Left lung (tissue), 10 donors: Measurements from ENCODE around the gene LRRC52. TPM values are rescaled to one million over a fixed set of nuclear protein-coding genes. Genes with fewer than 3 reads are reported as not detected.

Experiments used
- ATAC-seq: fragments of 200-7000 bp; cut with Tn5 transposase; one replicate; pipeline ENCODE4 v1.9.1; 2020; ENCODE audit warnings: moderate library complexity
- DNase-seq, 4 donors: peaks; one replicate each; pipeline ENCODE4 v3.0.0-alpha.2; 2013 to 2020
- H3K27ac ChIP-seq, 2 donors: fragments of 200-600 bp; sonication (generic) in 1 of 2; one replicate each; pipeline versions ENCODE4 v1.5.0 to v1.8.0; 2020 to 2021
- H3K27me3 ChIP-seq, 2 donors: fragments of 200-600 bp; sonication (generic) in 1 of 2; one replicate each; pipeline versions ENCODE4 v1.5.0 to v1.8.0; 2020 to 2021
- H3K36me3 ChIP-seq, 2 donors: fragments of 200-600 bp; sonication (generic) in 1 of 2; one replicate each; pipeline versions ENCODE4 v1.5.0 to v1.8.0; 2020 to 2021
- H3K4me1 ChIP-seq, 2 donors: fragments of 200-600 bp; one replicate each; pipeline ENCODE4 v1.8.0; 2021
- H3K4me3 ChIP-seq, 2 donors: fragments of 200-600 bp; sonication (generic) in 1 of 2; one replicate each; pipeline versions ENCODE4 v1.5.0 to v1.8.0; 2020 to 2021; ENCODE audit warnings: mild to moderate bottlenecking in 1 of 2
- H3K9me3 ChIP-seq, 2 donors: fragments of 200-600 bp; sonication (generic) in 1 of 2; one replicate each; pipeline versions ENCODE4 v1.5.0 to v1.8.0; 2020 to 2021
- intact Hi-C, 2 donors: fragments of 100-400 bp; cut with DNase I; formaldehyde crosslinking; loops; one replicate each; pipeline versions ENCODE4 v1.11.2 to v1.14.2; 2022
- polyA plus RNA-seq, 6 donors: library from polyadenylated mRNA; unstranded; fragments of 120-200 nt; gene quantifications; one replicate each; pipeline ENCODE4 v1.2.1, GENCODE V29; 2013; ENCODE audit not compliant: insufficient read length in 6 of 6
- total RNA-seq, 2 donors: library from RNA; stranded (reverse); fragmentation: NEBNext Ultra II Directional; extraction: Animal tissue kit (Norgen Biotek cat#: 25700); gene quantifications; one replicate each; pipeline ENCODE4 v1.2.1, GENCODE V29; 2021
- TF ChIP-seq, protein P1 (sequence below), 2 donors: fragments of 200-600 bp; sonication (generic) in 1 of 2; IDR thresholded peaks; one replicate each; pipeline versions ENCODE4 v1.5.0 to v1.8.0; 2021; ENCODE audit warnings: antibody characterized with exemption in 2 of 2
- donor health status: DM: no; HTN: yes; CAD: no.
- donor health status: DM: no; HTN: no; CAD: no.

LRRC52 gene
- total and polyA plus RNA-seq, 8 donors, result not detected

DNA sequence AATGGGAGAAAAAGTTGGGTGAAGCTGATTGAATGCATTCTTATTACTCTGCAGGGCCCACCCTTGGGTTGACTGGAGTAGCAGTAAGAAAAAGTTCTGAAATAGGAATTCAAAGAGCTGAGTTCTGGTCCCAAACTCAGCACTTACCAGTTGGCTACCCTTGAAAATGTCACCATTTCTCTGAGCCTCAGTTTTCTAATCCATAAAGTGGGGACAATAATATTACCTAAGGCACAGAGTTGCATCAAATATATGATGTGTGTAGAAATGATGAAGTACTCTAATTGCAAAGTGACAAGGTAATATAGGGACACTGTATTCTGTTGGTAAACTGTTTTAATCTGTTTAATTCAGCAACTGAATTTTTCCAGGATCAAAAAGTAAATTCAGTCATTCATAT is 1.2 kb downstream of the LRRC52 start:
- Histone ChIP-seq H3K36me3 (no peaks in the 10 kb centered on the region), H3K27ac (no peak overlapping the region), H3K4me3 (no peak overlapping the region), H3K27me3 (peaks cover 0 to 7% of the 10 kb centered on the region in 2 donors), H3K4me1 (peaks cover 6 to 13% of the 10 kb centered on the region in 2 donors), H3K9me3 (no peaks in the 10 kb centered on the region)
- intact Hi-C loops, result no loop called here
- TF ChIP-seq, protein P1, sequence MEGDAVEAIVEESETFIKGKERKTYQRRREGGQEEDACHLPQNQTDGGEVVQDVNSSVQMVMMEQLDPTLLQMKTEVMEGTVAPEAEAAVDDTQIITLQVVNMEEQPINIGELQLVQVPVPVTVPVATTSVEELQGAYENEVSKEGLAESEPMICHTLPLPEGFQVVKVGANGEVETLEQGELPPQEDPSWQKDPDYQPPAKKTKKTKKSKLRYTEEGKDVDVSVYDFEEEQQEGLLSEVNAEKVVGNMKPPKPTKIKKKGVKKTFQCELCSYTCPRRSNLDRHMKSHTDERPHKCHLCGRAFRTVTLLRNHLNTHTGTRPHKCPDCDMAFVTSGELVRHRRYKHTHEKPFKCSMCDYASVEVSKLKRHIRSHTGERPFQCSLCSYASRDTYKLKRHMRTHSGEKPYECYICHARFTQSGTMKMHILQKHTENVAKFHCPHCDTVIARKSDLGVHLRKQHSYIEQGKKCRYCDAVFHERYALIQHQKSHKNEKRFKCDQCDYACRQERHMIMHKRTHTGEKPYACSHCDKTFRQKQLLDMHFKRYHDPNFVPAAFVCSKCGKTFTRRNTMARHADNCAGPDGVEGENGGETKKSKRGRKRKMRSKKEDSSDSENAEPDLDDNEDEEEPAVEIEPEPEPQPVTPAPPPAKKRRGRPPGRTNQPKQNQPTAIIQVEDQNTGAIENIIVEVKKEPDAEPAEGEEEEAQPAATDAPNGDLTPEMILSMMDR (IDR thresholded peaks at IDR 0.05), result no peak
- ATAC-seq, result no peak
- no peak for DNase-seq

DNA sequence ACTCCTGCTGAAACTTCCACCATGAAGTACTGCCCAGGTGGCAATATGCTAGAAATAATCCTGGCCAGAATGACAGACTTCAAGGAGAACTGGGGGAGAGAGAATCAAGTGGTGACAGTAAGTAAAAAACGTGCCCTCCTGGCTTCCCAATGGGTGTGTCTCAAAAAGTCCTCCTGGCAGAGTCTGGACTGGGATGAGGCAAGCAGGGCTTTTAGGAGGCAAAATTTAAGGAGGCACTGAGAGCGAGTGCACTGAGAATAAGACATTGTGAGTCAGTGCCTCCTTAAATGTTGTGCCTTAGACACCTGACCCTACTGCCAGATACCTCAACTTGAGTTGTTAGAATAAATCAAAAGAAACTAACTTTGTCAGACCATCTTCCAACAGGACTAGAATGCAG is 2.2 kb downstream of the LRRC52 start:
- DNase-seq (no peak), ATAC-seq (no peak)
- intact Hi-C loops, result no loop called here
- H3K4me3 ChIP-seq, result no peak overlapping the region
- H3K36me3 ChIP-seq, result no peaks in the 10 kb centered on the region
- H3K27ac ChIP-seq, result no peak overlapping the region
- H3K4me1 ChIP-seq, result peaks cover 6 to 13% of the 10 kb centered on the region in 2 donors
- H3K27me3 ChIP-seq, result peaks cover 0 to 7% of the 10 kb centered on the region in 2 donors
- TF ChIP-seq, protein P1 (IDR thresholded peaks at IDR 0.05), result no peak
- no peaks in the 10 kb centered on the region for H3K9me3 ChIP-seq

DNA sequence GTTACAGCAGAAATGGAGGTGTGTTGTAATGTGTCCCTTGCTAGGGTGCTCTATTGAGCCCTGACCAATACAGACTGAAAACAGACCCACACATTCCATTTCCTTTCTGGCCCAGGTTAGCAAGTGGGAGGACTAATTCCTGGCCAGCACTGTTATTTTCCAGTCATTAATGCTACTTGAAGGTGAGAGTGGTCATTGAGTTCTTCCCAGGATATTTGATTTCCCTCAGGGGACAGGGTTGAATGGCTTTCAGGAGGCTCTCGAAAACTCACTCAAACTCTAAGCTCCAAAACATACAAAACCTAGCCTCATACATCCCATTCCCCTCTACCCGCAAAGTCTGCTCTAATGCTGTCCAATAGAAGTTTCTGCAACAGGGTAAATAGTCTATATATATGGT is 6.2 kb downstream of the LRRC52 start:
- intact Hi-C loops, result no loop called here
- DNase-seq, result peak in 1 of 4 donors; percentile 34
- Histone ChIP-seq H3K27me3 (no peaks in the 10 kb centered on the region), H3K36me3 (no peaks in the 10 kb centered on the region), H3K4me1 (peaks cover 0 to 3% of the 10 kb centered on the region in 2 donors), H3K27ac (no peak overlapping the region), H3K4me3 (no peak overlapping the region), H3K9me3 (no peaks in the 10 kb centered on the region)
- peak; percentile 93 for ATAC-seq
- TF ChIP-seq, protein P1 (IDR thresholded peaks at IDR 0.05), result no peak

DNA sequence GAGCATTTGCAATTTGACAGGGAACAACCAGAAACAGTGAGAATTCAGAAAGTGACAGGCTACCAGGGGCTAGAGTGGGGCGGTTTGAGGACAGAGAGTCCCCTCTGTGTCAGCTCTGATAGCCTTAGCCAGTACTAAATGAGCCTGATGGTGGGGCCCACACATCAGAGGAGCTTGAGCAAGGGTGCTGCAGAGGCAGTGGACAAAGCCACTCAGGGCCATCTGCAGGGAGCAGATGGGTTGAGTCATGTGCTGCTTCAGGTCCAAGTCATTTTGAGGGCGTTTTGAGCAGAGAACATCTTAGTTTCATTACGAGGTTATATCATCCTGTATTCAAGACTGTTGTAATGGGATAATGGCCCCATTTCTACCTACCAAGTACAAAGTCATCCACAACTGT is 7.7 kb downstream of the LRRC52 start:
- intact Hi-C loops, result no loop called here
- no peak for DNase-seq
- H3K4me3 ChIP-seq, result no peak overlapping the region

DNA sequence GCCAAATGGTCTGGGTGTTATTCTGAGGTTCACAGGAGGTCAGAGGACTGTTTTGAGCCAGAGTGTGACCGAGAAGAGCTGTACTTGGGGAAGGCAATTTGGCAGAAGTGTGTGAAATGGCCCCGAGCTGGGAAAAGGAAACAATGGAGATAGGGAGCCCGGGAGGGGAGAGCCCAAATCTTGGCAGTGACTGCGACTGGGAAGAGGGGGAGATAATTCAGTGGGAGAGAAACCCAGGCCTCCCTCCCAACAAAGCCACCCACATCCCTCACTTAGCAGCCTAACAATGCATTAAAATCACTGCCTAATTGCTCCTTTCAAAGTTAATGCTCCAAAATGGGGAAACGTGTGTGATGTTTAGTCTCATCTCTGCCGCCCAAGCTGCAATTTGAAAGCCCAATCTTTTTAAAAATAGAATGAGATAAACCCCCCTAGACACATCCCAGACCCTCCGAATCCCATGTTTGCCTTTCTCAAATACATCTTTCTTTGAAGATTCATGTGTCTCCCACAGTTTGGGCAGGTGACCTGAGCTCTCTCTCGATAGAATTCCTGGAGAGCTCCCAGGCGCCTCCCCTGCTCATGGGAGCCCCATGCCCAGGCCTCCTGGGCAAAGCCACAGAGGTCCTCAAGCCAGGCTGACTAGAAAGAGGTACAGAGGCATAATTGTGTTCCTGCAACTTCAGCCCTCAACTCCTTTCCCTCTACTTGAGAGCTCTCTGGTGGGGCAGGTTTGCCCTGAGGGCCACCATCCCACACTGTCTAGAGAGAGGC is 17.3 kb downstream of the LRRC52 start:
- Histone ChIP-seq H3K4me1 (no peaks in the 10 kb centered on the region), H3K36me3 (no peaks in the 10 kb centered on the region), H3K4me3 (no peak overlapping the region), H3K27ac (no peak overlapping the region), H3K9me3 (no peaks in the 10 kb centered on the region), H3K27me3 (peaks cover 0 to 7% of the 10 kb centered on the region in 2 donors)
- DNase-seq, result peak in 2 of 4 donors; percentile 47 to 73
- no peak for ATAC-seq
- TF ChIP-seq, protein P1 (IDR thresholded peaks at IDR 0.05), result no peak
- intact Hi-C loops, result no loop called here

More for the DNA sequence above, 7.7 kb downstream of the LRRC52 start:
- Histone ChIP-seq H3K4me1 (peaks cover 0 to 3% of the 10 kb centered on the region in 2 donors), H3K27me3 (no peaks in the 10 kb centered on the region), H3K36me3 (no peaks in the 10 kb centered on the region), H3K27ac (no peak overlapping the region), H3K9me3 (no peaks in the 10 kb centered on the region)
- ATAC-seq, result no peak
- TF ChIP-seq, protein P1 (IDR thresholded peaks at IDR 0.05), result no peak
